GM19463 (cell line): ENCODE measurements around the gene SMNDC1.
"Not testable (repeated sequence)": the region's sequence is repeated elsewhere in the genome, so short reads cannot be mapped to it uniquely, and the experiment has no call there.

Experiments used
- ATAC-seq: cut with Tn5 transposase; IDR thresholded peaks from one replicate; pipeline ENCODE4 v1.9.1; 2021; ENCODE audit warnings: mild to moderate bottlenecking, moderate library complexity; ENCODE audit not compliant: unreplicated experiment

SMNDC1 gene

DNA sequence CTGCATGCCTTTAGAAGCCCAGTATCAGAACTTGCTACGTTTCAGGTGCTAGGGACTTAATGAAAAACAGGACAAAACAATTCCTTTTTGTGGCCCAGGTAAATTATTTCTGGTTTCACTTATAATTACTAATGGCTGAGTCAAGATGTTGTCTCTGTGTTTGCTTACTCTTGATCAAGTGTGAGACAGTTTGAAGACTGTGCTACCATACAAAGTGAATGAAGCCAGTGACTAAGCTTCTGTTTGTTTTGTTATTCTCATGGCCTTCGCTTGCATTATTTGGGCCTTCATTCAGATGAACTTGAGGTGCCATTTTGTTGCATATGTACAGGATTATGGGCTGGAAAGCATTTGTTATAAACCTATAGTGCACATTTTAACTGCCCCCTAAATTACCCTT lies 17.9 kb downstream of the SMNDC1 start:
- ATAC-seq, result no peak

DNA sequence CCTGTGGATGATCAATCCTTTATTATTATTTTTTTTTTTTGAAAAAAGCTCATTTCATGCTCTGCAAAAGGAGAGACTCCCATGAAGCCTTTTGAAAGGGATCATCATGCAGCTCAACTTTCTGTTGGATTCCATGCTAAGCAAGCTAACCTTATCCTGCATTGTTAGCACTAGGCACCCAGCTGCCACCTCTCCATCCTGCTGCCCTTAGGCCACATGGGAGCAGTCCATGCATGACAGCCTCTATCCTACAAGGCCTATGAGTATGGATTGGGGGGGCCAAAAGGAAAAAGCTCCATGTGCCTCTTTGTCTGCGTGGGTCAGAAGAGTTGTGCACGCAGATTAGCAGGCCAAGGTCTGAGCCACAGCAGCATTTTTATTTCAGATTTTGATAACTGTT lies 19.2 kb downstream of the SMNDC1 start:
- no peak for ATAC-seq

DNA sequence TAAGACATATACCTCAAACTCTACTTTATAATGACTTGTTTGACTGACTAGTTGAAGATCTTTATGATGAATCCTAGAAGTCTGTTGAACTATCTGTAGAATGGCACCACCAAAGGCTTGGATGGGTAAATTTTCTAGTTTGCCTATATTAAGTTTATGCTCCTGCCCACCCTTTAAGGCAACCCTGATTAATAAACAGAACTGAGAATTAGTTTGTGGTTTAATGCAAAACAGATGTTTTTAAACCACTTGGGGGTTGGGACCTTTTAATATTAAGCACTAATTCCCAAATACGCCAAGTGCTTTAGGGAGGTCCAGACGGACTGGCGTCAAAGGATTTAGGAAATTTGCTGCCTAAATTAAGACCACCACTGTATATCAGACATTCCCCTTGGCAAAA lies 20.5 kb downstream of the SMNDC1 start:
- no peak for ATAC-seq

- no peak for ATAC-seq
Observed at GRCh38 chr10:110279407-110279986, 25.2 kb downstream of the SMNDC1 start.

DNA sequence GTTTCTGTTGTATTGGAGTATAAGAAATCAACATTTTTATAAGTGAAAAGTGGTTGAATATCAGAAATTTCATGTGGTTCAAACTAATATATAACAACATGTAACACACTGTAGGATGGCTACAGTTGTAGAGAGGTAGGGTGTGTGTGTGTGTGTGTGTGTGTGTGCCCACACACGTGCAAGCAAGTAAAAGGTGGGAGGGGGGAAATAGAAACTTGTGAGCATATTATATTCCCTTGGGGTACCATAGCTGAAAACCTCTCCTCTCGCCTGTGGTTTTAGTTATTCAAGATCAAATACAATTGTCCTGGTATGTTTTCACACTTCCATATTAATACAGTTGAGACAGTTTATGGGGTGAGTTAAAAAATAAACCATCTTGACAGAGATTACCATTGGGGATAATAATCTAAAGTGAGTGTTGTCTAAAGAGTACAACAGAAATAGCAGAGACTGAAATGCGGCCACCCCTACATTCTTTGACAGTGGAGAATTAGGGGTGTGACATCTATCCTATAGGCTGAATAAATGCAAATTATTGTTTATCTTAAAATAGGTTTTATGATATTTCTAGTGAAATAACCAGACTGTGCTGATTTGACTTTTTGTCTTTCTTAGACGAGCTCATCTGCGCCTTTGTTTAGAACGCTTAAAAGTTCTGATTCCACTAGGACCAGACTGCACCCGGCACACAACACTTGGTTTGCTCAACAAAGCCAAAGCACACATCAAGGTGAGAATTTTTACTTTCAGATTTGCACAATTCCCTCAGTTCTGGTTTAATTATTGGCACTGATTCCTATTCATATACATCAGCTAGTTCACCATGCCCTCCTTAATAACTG lies 25.9 kb downstream of the SMNDC1 start:
- no peak for ATAC-seq

DNA sequence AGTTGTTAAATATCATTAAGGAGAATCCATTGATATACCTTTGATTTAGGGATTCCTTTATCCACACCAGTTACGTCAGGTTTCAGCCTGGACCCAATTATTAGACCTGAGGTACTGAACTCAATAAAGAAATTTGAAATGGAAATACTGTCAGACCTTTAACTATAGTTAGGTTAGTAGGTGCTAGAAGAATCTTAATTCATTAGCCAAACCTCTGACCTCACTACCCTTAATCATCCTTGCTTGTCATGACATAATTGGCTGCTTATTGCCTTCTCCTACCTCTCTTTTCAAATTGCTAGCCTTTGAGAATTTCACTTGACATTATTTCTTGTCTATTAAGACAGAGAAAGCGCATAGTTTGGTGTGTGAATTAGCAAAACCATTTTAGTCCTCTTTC lies 27.1 kb downstream of the SMNDC1 start:
- no peak for ATAC-seq

DNA sequence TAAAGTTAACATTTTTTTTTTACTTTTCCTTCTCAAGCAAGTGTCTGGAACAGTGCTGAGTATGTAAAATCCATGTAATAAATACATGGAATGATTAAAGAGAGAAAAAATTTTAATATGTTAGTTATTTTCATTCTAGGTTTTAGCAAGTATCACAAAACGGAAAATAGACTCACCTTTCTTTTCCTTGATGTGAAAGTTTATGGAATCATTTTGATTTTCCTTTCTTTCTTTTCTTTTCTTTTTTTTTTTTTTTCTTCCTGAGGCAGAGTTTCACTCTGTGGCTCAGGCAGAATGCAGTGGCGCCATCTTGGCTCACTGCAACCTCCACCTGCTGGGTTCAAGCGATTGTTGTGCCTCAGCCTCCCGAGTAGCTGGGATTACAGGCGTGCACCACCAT lies 28.1 kb downstream of the SMNDC1 start:
- no peak for ATAC-seq

- ATAC-seq, result no peak
Observed at GRCh38 chr10:110275128-110275729, 29.5 kb downstream of the SMNDC1 start.

DNA sequence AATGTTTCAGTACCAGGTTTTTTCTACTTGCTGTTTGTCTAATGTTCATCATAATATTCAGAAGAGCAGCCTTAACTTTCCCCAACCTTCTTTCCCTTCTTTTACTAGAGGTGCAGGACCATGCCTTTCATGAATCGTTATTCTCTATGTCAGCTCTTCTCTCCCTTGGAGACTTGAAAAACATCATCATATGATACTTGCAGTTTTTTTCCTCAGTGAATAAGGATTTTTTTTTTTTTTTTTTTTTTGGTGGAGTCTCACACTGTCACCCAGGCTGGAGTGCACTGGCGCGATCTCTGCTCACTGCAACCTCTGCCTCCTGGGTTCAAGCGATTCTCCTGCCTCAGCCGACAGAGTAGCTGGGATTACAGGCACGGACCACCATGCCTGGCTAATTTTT lies 30.1 kb downstream of the SMNDC1 start:
- no peak for ATAC-seq

GRCh38 chr10:110274072-110274627 lies 30.6 kb downstream of the SMNDC1 start:
- ATAC-seq, result no peak

DNA sequence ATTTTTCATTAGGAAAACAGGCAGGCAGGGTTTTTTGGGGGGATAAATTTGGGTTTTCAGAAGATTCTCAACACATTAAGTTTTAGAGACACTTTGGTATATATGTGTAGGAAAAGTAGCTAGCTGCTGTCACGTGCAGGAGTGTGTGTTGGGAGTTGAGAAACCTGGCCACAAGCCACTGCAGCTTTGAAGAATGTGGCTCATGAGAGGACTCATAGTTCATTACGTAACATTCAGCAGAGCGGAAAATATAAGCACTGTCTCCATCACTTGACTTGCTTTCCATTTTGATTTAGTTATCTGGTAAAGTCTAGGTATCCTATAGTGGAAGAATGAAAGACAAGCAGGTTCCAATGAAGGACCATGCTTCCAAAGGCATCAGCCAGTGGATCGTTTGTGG lies 31.2 kb downstream of the SMNDC1 start:
- no peak for ATAC-seq

DNA sequence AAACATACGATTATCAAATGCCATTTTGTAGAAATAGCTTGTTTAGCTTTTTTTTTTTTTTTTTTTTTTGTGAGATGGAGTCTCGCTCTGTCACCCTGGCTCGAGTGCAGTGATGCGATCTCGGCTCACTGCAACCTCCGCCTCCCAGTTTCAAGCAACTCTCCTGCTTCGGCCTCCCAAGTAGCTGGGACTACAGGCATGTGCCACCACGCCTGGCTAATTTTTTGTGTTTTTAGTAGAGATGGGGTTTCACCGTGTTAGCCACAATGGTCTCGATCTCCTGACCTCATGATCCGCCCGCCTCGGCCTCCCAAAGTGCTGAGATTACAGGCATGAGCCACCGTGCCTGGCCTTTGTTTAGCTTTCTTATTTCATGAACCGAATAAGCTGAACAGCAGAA lies 31.7 kb downstream of the SMNDC1 start:
- not testable (repeated sequence) for ATAC-seq

DNA sequence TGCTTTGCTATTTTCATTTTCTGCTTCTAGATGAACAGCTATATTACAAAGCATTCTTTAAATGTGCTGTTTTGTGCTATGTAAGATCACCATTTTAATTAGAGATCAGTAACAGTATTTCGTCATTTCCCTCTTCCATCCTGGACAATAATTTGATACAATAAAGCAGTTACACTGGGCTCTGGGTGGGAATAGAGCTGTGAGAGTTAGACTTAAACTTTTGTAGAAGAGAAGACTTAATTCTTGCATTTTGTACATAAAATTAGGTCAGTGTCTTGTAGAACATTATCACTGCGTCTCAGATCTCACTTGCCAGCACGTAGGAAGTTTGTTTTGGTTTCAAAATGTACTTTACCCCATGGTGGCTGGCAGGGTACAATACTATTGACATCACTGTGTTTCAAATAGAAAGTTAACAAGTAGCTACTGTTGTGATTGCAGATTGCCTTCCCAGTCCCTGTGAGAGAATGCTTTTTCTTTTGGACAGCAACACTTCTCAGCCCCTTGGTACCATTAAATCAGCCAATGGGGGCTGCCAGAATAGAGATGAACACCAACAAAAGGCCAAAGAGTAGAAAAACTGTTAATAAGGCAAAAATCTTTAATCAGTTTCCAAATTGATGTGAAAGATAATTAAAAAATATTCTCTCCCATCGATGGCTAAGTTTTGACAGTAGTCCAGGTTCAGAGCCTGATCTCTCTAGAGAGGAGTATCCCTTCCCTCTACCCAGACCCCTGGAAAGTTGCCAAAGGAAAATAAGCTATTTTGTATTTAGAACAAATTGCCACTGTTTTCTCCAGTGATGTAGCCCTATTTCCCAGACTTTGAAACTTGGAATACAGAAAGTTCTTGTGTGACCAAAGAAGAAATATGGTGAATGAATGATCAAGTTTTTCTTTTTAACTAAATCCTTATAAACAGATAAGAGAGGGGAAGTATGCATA lies 35.1 kb downstream of the SMNDC1 start:
- peak; percentile 51 for ATAC-seq

- no peak for ATAC-seq
Observed at GRCh38 chr10:110268971-110269370, 35.7 kb downstream of the SMNDC1 start.

DNA sequence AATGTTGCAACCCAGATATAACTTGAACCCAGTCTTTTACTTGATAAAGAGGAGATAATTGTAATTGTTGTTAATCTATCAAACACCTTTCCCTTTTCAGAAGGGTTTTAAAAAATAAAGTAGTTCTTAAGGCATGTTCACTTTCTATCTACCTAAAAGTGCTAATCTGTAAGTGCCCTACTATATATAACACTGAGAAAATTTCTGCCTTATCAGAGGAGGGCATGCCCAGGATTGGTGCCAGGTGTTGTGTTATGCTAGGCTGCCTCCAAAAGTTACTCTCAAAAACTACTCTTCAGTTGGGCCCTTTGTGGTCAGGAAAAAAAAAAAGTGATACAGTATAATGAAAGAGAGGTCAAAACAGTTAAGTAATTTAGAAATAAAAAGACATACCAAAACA lies 36.3 kb downstream of the SMNDC1 start:
- ATAC-seq, result no peak

DNA sequence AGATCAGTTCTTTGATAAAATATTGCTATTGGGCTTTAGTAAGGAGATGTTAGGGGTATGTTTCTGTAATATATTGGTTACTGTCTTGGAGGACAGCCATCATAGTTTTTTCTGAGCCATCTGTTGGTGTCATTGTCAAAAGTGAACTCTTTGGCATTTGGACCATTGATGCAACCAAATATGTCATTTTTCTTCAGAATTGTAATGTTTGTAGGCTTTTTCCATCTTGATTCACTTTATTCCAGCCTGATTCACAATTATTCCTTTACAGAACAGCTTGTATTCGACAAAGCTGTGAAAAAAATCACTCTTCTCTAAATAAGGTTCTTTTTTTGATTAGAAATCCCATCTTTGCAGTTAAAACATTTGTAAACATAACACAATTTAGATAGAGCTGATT lies 37.4 kb downstream of the SMNDC1 start:
- no peak for ATAC-seq

GRCh38 chr10:110265573-110266193 lies 39.0 kb downstream of the SMNDC1 start:
- ATAC-seq, result no peak

DNA sequence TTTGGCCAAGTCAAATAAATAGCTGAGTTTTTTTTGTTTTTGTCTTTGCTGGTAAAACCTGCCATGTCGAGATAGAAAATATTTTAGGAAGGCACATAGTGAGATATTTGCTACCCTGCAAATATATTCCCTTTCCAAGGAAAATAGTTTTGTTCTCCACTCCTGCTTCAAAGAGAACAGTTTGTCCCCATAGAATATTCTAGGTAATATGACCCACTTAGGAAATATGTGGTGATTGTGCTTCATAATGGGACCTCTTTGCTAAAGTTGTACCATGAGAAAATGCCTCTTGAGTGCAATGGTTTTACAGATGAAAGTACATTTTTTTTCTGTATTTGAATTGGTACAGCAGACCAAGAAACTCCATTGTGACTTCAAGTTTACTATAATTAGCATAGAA lies 41.6 kb downstream of the SMNDC1 start:
- ATAC-seq, result no peak

- ATAC-seq, result no peak
Observed at GRCh38 chr10:110260746-110261477, 43.8 kb downstream of the SMNDC1 start.

GRCh38 chr10:110259317-110259716 lies 45.4 kb downstream of the SMNDC1 start:
- no peak for ATAC-seq
